B cell (primary cell): ENCODE data around the gene PHEX. TPM values are rescaled to one million over a fixed set of nuclear protein-coding genes. Genes with fewer than 3 reads are reported as not detected.
A peak's percentile ranks its signal among the peaks of the same experiment; 100 is the strongest.

ENCODE experiments used
- ATAC-seq: fragments of 200-7000 bp; cut with Tn5 transposase; one replicate; pipeline ENCODE4 v1.10.0; 2021; ENCODE audit warnings: low read depth, mild to moderate bottlenecking, moderate number of reproducible peaks, moderate library complexity
- CTCF ChIA-PET: fragments of 350-600 bp; sonication (Branson Sonifier 250); formaldehyde crosslinking; loops from one replicate; lab custom pipeline; 2021; ENCODE audit warnings: antibody characterized with exemption, inconsistent platforms; lab: Charles Lee
- POLR2A ChIA-PET: fragments of 350-600 bp; sonication (Branson Sonifier 250); formaldehyde crosslinking; loops from one replicate; lab custom pipeline; 2021; ENCODE audit warnings: antibody characterized with exemption; lab: Charles Lee
- DNase-seq: peaks from one replicate; pipeline ENCODE4 v3.0.0; 2013
- H2AFZ ChIP-seq: 2 replicates; pipeline ENCODE4 v1.6.1; 2012; ENCODE audit warnings: mild to moderate bottlenecking, low read depth, low read length; ENCODE audit not compliant: insufficient read depth, poor library complexity, severe bottlenecking
- H3K27ac ChIP-seq, 2 donors: 1 replicate in 1 of 2; 2 replicates in 1 of 2; pipeline ENCODE4 v1.5.1; 2012 to 2013; ENCODE audit warnings: low read length in 2 of 2, mild to moderate bottlenecking in 2 of 2, moderate library complexity in 1 of 2
- H3K27me3 ChIP-seq, 4 experiments: fragments of 200-600 bp in 1 of 4; sonication (generic) in 1 of 4; replicated peaks in 1 of 4; 1 replicate in 2 of 4; 2 replicates in 2 of 4; pipeline versions ENCODE4 v1.6.1 to v1.7.0; 2013 to 2016; ENCODE audit warnings: low read length in 3 of 4, mild to moderate bottlenecking in 2 of 4, mixed read lengths in 1 of 4, moderate library complexity in 1 of 4; ENCODE audit not compliant: insufficient read depth in 4 of 4, control insufficient read depth in 3 of 4; ENCODE audit errors: control extremely low read depth in 1 of 4
- H3K36me3 ChIP-seq, 2 experiments: replicated peaks in 1 of 2; 1 replicate in 1 of 2; 2 replicates in 1 of 2; pipeline versions ENCODE4 v1.6.1 to v1.7.1; 2013; ENCODE audit warnings: low read length in 1 of 2; ENCODE audit not compliant: insufficient read depth in 2 of 2, control insufficient read depth in 1 of 2; ENCODE audit errors: control extremely low read depth in 1 of 2, extremely low read depth in 1 of 2
- H3K4me1 ChIP-seq, 2 donors: fragments of 200-600 bp in 1 of 2; sonication (generic) in 1 of 2; 1 replicate in 1 of 2; 2 replicates in 1 of 2; pipeline versions ENCODE4 v1.5.1 to v1.6.1; 2013 to 2017; ENCODE audit warnings: low read length in 2 of 2; ENCODE audit not compliant: control insufficient read depth in 2 of 2, insufficient read depth in 2 of 2
- H3K4me2 ChIP-seq: replicated peaks from 2 replicates; pipeline ENCODE3; 2012; ENCODE audit warnings: mild to moderate bottlenecking, low read depth, low read length; ENCODE audit not compliant: poor library complexity, severe bottlenecking
- H3K4me3 ChIP-seq, 5 experiments: fragments of 200-600 bp in 1 of 5; sonication (generic) in 1 of 5; 1 replicate in 3 of 5; 2 replicates in 2 of 5; pipeline versions ENCODE4 v1.5.1 to v1.7.0; 2011 to 2016; ENCODE audit warnings: low read length in 4 of 5, mild to moderate bottlenecking in 4 of 5, low read depth in 2 of 5, control low read depth in 1 of 5, moderate library complexity in 1 of 5; ENCODE audit not compliant: insufficient read depth in 1 of 5; ENCODE audit errors: control extremely low read depth in 1 of 5, extremely low read depth in 1 of 5
- H3K79me2 ChIP-seq: fragments of 200-600 bp; sonication (generic); one replicate; pipeline ENCODE4 v1.6.0; 2016; ENCODE audit warnings: low read length; ENCODE audit not compliant: control insufficient read depth, insufficient read depth
- H3K9ac ChIP-seq: fragments of 200-600 bp; sonication (generic); 2 replicates; pipeline ENCODE4 v1.6.1; 2017; ENCODE audit warnings: mild to moderate bottlenecking, low read length, moderate library complexity
- H3K9me3 ChIP-seq, 3 donors: one replicate each; pipeline versions ENCODE4 v1.6.1 to v1.7.1; 2013; ENCODE audit warnings: low read length in 2 of 3; ENCODE audit not compliant: control insufficient read depth in 2 of 3, insufficient read depth in 1 of 3; ENCODE audit errors: control extremely low read depth in 1 of 3
- H4K20me1 ChIP-seq: 2 replicates; pipeline ENCODE4 v1.6.0; 2012; ENCODE audit warnings: mild to moderate bottlenecking, low read length; ENCODE audit not compliant: insufficient read depth, control insufficient read depth, poor library complexity, severe bottlenecking
- H3K27ac Mint-ChIP-seq: one replicate; pipeline ENCODE4 v1.8.0; 2021; ENCODE audit warnings: mixed read lengths
- H3K27me3 Mint-ChIP-seq: one replicate; pipeline ENCODE4 v1.8.0; 2021; ENCODE audit warnings: mixed read lengths
- H3K4me1 Mint-ChIP-seq: one replicate; pipeline ENCODE4 v1.8.0; 2021; ENCODE audit warnings: mixed read lengths
- H3K4me3 Mint-ChIP-seq: one replicate; pipeline ENCODE4 v1.8.0; 2021; ENCODE audit warnings: mixed read lengths
- H3K9me3 Mint-ChIP-seq: one replicate; pipeline ENCODE4 v1.8.0; 2022; ENCODE audit warnings: mixed read lengths; ENCODE audit not compliant: insufficient read depth
- CTCF ChIP-seq: fragments of 200-600 bp; IDR thresholded peaks from one replicate; pipeline ENCODE4 v1.8.0; 2022; ENCODE audit warnings: antibody characterized with exemption, mild to moderate bottlenecking
- EZH2 ChIP-seq: IDR thresholded peaks from 2 replicates; pipeline ENCODE4 v1.6.1; 2012; ENCODE audit warnings: borderline replicate concordance, low read depth, mild to moderate bottlenecking, moderate library complexity, low read length; ENCODE audit not compliant: insufficient read depth, poor library complexity, severe bottlenecking
- WGBS: methylation state at CpG from one replicate; pipeline ENCODE4 v1.1.5; 2013; ENCODE audit warnings: missing lambda C conversion rate; ENCODE audit not compliant: insufficient coverage; 5-methylcytosine and 5-hydroxymethylcytosine counted together
- intact Hi-C: fragments of 100-400 bp; cut with micrococcal nuclease; formaldehyde crosslinking; loops from one replicate; pipeline ENCODE4 v1.10.0; 2022
- polyA plus RNA-seq: library from polyadenylated mRNA; depleted of rRNA; stranded (reverse); fragments of >200 nt; gene quantifications from 2 replicates; pipeline ENCODE4 v1.2.3, GENCODE V29; 2012
- total RNA-seq, 2 donors: library from RNA; stranded (reverse); fragments of 120-200 nt in 1 of 2; gene quantifications; 1 replicate in 1 of 2; 2 replicates in 1 of 2; pipeline versions ENCODE4 v1.2.3 to v1.2.4, GENCODE V29; 2013 to 2022

Gene PHEX
- total and polyA plus RNA-seq, 2 donors (not counting 1 experiment from before 2014, with no cell fraction given) = 0.01 to 0.15 TPM

GRCh38 chrX:22063284-22063683 is 31.2 kb downstream of the PHEX start:
- H3K27me3 ChIP-seq = no peaks in the 10 kb centered on the region
- no peaks in the 10 kb centered on the region for H3K36me3 ChIP-seq
- H3K27ac Mint-ChIP-seq = peak overlapping the region; percentile 85
- peaks cover 73% of the 10 kb centered on the region for H3K4me1 Mint-ChIP-seq
- H3K4me3 Mint-ChIP-seq = peak overlapping the region; percentile 20
- TF ChIP-seq CTCF = no peak
- no peak for TF ChIP-seq EZH2
- H3K27me3 Mint-ChIP-seq = no peaks in the 10 kb centered on the region
- DNase-seq (peak; percentile 78), ATAC-seq (peak; percentile 90)
- ChIA-PET POLR2A (no interaction called here), CTCF (interaction anchor here (0.7 to 1.3 kb wide), 4 partner anchors 8 to 78 kb away, joined by 3 to 6 read pairs (median 4); no protein-coding TSS in a partner anchor)
- no CpG with 5 or more reads among the region's 7 CpGs for WGBS
- H3K4me3 ChIP-seq = no peak overlapping the region
- peaks cover 0 to 5% (median 2%) of the 10 kb centered on the region in 3 donors for H3K9me3 ChIP-seq
- no peaks in the 10 kb centered on the region for H4K20me1 ChIP-seq
- H3K9me3 Mint-ChIP-seq = no peaks in the 10 kb centered on the region
- intact Hi-C loops = loop anchor here (5.0 kb wide), 1 partner anchor 71 kb away; no protein-coding TSS in a partner anchor
- H3K9ac ChIP-seq = no peak overlapping the region
- H3K27ac ChIP-seq = peak overlapping the region; percentile 63 to 73
- peaks cover 43 to 62% of the 10 kb centered on the region in 2 donors for H3K4me1 ChIP-seq
- H2AFZ ChIP-seq = no peak overlapping the region
- peak overlapping the region; percentile 55 for H3K4me2 ChIP-seq
- no peaks in the 10 kb centered on the region for H3K79me2 ChIP-seq

- Histone ChIP-seq H2AFZ (no peak overlapping the region), H3K9me3 (no peaks in the 10 kb centered on the region), H3K36me3 (no peaks in the 10 kb centered on the region), H3K27ac (no peak overlapping the region), H3K4me1 (peaks cover 0 to 17% of the 10 kb centered on the region in 2 donors), H3K4me2 (peak overlapping the region; percentile 3), H3K27me3 (no peaks in the 10 kb centered on the region), H3K4me3 (no peak overlapping the region), H4K20me1 (no peaks in the 10 kb centered on the region), H3K79me2 (no peaks in the 10 kb centered on the region), H3K9ac (no peak overlapping the region)
- intact Hi-C loops = no loop called here
- Mint-ChIP-seq H3K9me3 (no peaks in the 10 kb centered on the region), H3K4me1 (peaks cover 23% of the 10 kb centered on the region), H3K4me3 (no peak overlapping the region), H3K27me3 (no peaks in the 10 kb centered on the region), H3K27ac (no peak overlapping the region)
- 20% methylated on average over 1 of the region's 4 CpGs for WGBS
- no peak for TF ChIP-seq EZH2
- no peak for TF ChIP-seq CTCF
- DNase-seq (no peak), ATAC-seq (no peak)
- POLR2A ChIA-PET = no interaction called here
- CTCF ChIA-PET = interaction anchor here (1.8 to 3.4 kb wide), 2 partner anchors 12 to 67 kb away, joined by 5 to 17 read pairs; no protein-coding TSS in a partner anchor
These were observed 37.5 kb downstream of the PHEX start for GRCh38 chrX:22069586-22069985.
